Bladder microvascular endothelial cell (primary cell): ENCODE results near the gene RAB6C. TPM values are rescaled to one million over a fixed set of nuclear protein-coding genes. Genes with fewer than 3 reads are reported as not detected.

Experiments
- total RNA-seq: library from RNA; depleted of rRNA; stranded (reverse); fragments of >200 nt; gene quantifications from 2 replicates; pipeline ENCODE4 v1.2.3, GENCODE V29; 2014

Gene RAB6C
- 0.06 TPM in 1 of 2 replicates, not detected in the other for total RNA-seq

DNA sequence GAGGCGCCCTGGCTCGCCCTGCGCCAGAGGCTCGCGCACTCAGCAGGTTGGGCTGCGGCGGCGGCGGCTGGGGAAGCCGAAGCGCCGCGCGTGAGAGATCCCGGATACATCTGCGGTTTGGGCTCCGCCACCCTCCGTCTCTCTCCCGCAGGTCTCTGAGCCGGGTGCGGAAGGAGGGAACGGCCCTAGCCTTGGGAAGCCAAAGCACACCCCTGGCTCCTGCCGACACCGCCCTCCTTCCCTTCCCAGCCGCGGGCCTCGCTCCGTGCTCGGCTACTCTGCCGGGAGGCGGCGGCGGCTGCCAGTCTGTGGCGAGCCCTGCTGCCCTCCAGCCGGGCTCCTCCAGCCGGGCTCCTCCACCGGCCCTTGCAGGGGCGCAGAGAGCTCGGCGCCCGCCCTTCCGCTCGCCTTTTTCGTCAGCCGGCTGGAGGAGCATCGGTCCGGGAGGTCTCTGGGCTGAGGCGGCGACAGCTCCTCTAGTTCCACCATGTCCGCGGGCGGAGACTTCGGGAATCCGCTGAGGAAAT lies at the start of gene RAB6C:
Gene RAB6C, plus strand, starts transcription at position 38 of the 527 bp plus-strand sequence. Its CDS starts 450 bp downstream, at position 488.

Other genes with a start within 250 kb of the RAB6C start
- gene POTEF, start 149.6 kb downstream of the RAB6C start, total RNA-seq, result 0.16 and 0.25 TPM in 2 replicates
- gene CCDC74B, start 165.4 kb downstream of the RAB6C start, total RNA-seq, result 0.65 and 0.94 TPM in 2 replicates
- gene SMPD4, start 201.9 kb downstream of the RAB6C start, total RNA-seq, result 12.0 and 24.0 TPM in 2 replicates
- 125 and 220 TPM in 2 replicates for gene MZT2B, start 202.6 kb downstream of the RAB6C start, total RNA-seq
- gene TUBA3E, start 218.8 kb downstream of the RAB6C start, total RNA-seq, result not detected in 2 replicates